GM12874 (cell line): ENCODE results near the gene CDKN1C.

Source experiments
- CTCF ChIP-seq: IDR thresholded peaks from 2 replicates; pipeline ENCODE4 v1.5.1; 2011; ENCODE audit warnings: low read depth, mild to moderate bottlenecking, control low read depth, low read length, moderate library complexity; ENCODE audit not compliant: insufficient read depth

Gene CDKN1C

GRCh38 chr11:2887515-2888195, 2.1 kb upstream of the CDKN1C start:
- TF ChIP-seq CTCF = no peak

- no peak for TF ChIP-seq CTCF
Measured at GRCh38 chr11:2886936-2887335, 1.4 kb upstream of the CDKN1C start.

- 0 out of 2 replicates have a peak, but pooled peaks have one; percentile 11 for TF ChIP-seq CTCF
Measured at GRCh38 chr11:2886191-2886894, 768 bp upstream of the CDKN1C start.

GRCh38 chr11:2885017-2885677, 428 bp downstream of the CDKN1C start:
- peak; percentile 32 for TF ChIP-seq CTCF

- TF ChIP-seq CTCF = no peak
Measured at GRCh38 chr11:2883979-2884815, 1.4 kb downstream of the CDKN1C start.

GRCh38 chr11:2883640-2883978, 2.0 kb downstream of the CDKN1C start:
- TF ChIP-seq CTCF = no peak

GRCh38 chr11:2882396-2883110, 3.0 kb downstream of the CDKN1C start:
- TF ChIP-seq CTCF = no peak
